ENCODE results near the gene C1QTNF12.

C1QTNF12 gene

GRCh38 chr1:1247341-1247913 is 905 bp upstream of the C1QTNF12 start:
- Histone ChIP-seq H3K27me3 (ENCODE audit: insufficient read depth, low read length) (peaks cover 11% of the 10 kb centered on the region; the same call in 1 of the 2 replicates), H2AFZ (ENCODE audit: low read length) (no peak overlapping the region), H3K9me3 (ENCODE audit: low read length) (no peaks in the 10 kb centered on the region), H3K9ac (ENCODE audit: low read length) (no peak overlapping the region), H3K4me3 (ENCODE audit: low read depth, low read length, poor library complexity, severe bottlenecking) (no peak overlapping the region), H3F3A (ENCODE audit: insufficient read depth, low read length) (no peaks in the 10 kb centered on the region), H3K4me1 (ENCODE audit: insufficient read depth, low read length, severe bottlenecking) (peaks cover 9% of the 10 kb centered on the region), H3K4me2 (ENCODE audit: low read length) (no peak overlapping the region), H4K20me1 (ENCODE audit: insufficient read depth, low read length) (no peaks in the 10 kb centered on the region), H3K36me3 (ENCODE audit: insufficient read depth, low read length) (no peaks in the 10 kb centered on the region; the same call in 1 of the 2 replicates), H3K79me2 (ENCODE audit: insufficient read depth, low read length) (no peaks in the 10 kb centered on the region), H3K27ac (ENCODE audit: low read depth, low read length, poor library complexity, severe bottlenecking) (no peak overlapping the region), H3K9me2 (ENCODE audit: low read depth, low read length) (no peaks in the 10 kb centered on the region)
- TF ChIP-seq CTCF (IDR thresholded peaks at IDR 0.05; ENCODE audit: low read length), result no peak
- no peak for TF ChIP-seq EZH2 (IDR thresholded peaks at IDR 0.05; ENCODE audit: borderline replicate concordance, low read length)

GRCh38 chr1:1245817-1246576 is 525 bp downstream of the C1QTNF12 start:
- no peak overlapping the region for H3K4me3 ChIP-seq (ENCODE audit: low read depth, low read length, poor library complexity, severe bottlenecking)
- H3K4me2 ChIP-seq (ENCODE audit: low read length), result no peak overlapping the region
- no peaks in the 10 kb centered on the region for H3K36me3 ChIP-seq (ENCODE audit: insufficient read depth, low read length)
- no peak for TF ChIP-seq EZH2 (IDR thresholded peaks at IDR 0.05; ENCODE audit: borderline replicate concordance, low read length)
- no peak for TF ChIP-seq CTCF (IDR thresholded peaks at IDR 0.05; ENCODE audit: low read length)
- no peak overlapping the region for H2AFZ ChIP-seq (ENCODE audit: low read length)
- no peak overlapping the region for H3K27ac ChIP-seq (ENCODE audit: low read depth, low read length, poor library complexity, severe bottlenecking)
- H4K20me1 ChIP-seq (ENCODE audit: insufficient read depth, low read length), result no peaks in the 10 kb centered on the region
- H3F3A ChIP-seq (ENCODE audit: insufficient read depth, low read length), result no peaks in the 10 kb centered on the region
- H3K79me2 ChIP-seq (ENCODE audit: insufficient read depth, low read length), result no peaks in the 10 kb centered on the region
- H3K4me1 ChIP-seq (ENCODE audit: insufficient read depth, low read length, severe bottlenecking), result peaks cover 7% of the 10 kb centered on the region
- H3K9me2 ChIP-seq (ENCODE audit: low read depth, low read length), result no peaks in the 10 kb centered on the region
- no peaks in the 10 kb centered on the region for H3K9me3 ChIP-seq (ENCODE audit: low read length)
- no peak overlapping the region for H3K9ac ChIP-seq (ENCODE audit: low read length)
- H3K27me3 ChIP-seq (ENCODE audit: insufficient read depth, low read length), result peaks cover 20% of the 10 kb centered on the region; the same call in 1 of the 2 replicates

- no peaks in the 10 kb centered on the region for H3F3A ChIP-seq (ENCODE audit: insufficient read depth, low read length)
- H4K20me1 ChIP-seq (ENCODE audit: insufficient read depth, low read length), result no peaks in the 10 kb centered on the region
- TF ChIP-seq CTCF (IDR thresholded peaks at IDR 0.05; ENCODE audit: low read length), result no peak
- no peak for TF ChIP-seq EZH2 (IDR thresholded peaks at IDR 0.05; ENCODE audit: borderline replicate concordance, low read length)
- H3K79me2 ChIP-seq (ENCODE audit: insufficient read depth, low read length), result no peaks in the 10 kb centered on the region
- no peaks in the 10 kb centered on the region for H3K4me1 ChIP-seq (ENCODE audit: insufficient read depth, low read length, severe bottlenecking)
- H3K4me2 ChIP-seq (ENCODE audit: low read length), result no peak overlapping the region
- no peaks in the 10 kb centered on the region for H3K36me3 ChIP-seq (ENCODE audit: insufficient read depth, low read length)
- no peak overlapping the region for H3K9ac ChIP-seq (ENCODE audit: low read length)
- no peaks in the 10 kb centered on the region for H3K9me3 ChIP-seq (ENCODE audit: low read length)
- H2AFZ ChIP-seq (ENCODE audit: low read length), result no peak overlapping the region
- no peak overlapping the region for H3K4me3 ChIP-seq (ENCODE audit: low read depth, low read length, poor library complexity, severe bottlenecking)
- H3K9me2 ChIP-seq (ENCODE audit: low read depth, low read length), result no peaks in the 10 kb centered on the region
- no peak overlapping the region for H3K27ac ChIP-seq (ENCODE audit: low read depth, low read length, poor library complexity, severe bottlenecking)
- H3K27me3 ChIP-seq (ENCODE audit: insufficient read depth, low read length), result peaks cover 20% of the 10 kb centered on the region; the same call in 1 of the 2 replicates
These were observed 1.2 kb downstream of the C1QTNF12 start for GRCh38 chr1:1245178-1245816.

Data from OCI-LY1 (cell line).